Measurements from ENCODE around the gene TP63.
"Not testable (repeated sequence)": the region's sequence is repeated elsewhere in the genome, so short reads cannot be mapped to it uniquely, and the experiment has no call there.

The TP63 gene

DNA sequence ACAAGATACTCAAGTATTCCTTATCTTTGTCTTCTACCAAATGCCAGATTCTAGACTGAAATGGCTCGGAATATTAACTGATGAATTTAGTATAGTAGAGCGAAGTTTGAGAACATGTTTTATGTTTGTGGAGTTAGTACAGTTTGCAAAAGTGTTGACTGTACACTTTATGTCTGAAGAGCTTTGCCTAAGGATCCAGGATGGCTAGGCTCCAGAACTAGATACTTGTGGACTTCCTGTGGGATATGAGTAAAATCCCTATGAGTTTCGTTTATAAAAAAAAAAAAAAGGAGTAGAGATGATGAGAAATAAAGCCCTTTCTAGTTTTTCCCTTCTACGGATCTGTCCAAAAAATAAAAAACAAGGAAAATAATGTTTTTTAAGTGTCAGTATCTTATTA, 96.7 kb downstream of the TP63 start:
- DNase-seq, result no peak

DNA sequence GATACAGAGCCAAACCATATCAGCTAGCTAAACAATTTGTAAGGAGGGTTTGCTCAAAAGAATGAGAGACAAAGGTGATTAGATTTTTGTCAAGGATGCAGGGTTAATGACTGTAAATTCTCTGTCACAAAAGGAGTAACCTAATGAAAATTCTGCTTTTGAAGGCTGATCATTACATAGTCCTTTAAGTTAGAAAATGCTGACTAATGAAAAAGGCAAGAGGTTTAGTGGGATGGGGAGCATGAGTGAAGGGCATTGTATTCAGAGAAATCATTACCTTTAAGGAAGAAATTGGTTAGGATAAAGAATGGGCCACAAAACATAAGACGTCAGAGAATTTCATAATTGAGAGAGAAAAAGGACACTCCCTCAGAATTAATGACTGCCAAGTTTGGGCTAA, 97.7 kb downstream of the TP63 start:
- DNase-seq, result no peak

DNA sequence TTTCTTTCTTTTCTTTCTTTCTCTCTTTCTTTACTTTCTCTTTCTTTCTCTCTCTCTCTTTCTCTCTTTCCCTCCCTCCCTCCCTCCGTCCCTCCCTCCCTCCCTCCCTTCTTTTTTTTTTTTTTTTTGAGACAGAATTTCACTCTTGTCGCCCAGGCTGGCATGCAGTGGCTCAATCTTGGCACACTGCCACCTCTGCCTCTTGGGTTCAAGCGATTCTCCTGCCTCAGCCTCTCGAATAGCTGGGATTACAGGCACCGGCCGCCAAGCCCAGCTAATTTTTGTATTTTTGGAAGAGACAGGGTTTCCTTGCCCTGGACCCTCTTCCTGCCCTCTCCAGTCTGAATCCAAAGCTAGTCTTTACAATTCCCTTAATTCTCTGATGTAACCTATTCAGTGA, 102.9 kb downstream of the TP63 start:
- DNase-seq, result no peak

DNA sequence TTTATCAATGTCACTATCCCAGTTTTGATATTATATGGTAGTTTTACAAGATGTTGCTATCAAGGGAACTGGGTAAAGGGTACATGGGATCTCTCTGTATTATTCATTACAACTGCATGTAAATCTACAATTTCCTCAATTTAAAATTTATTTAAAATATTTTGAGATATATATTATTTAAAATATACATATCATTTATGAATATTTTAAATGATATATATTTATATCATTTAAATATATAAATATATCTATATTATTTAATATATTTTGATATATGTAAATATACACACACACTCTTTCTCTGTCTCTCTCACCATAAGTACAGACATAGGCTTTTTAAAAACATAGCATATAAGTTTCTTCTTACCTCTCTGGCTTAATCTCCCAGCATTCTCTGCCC, 104.7 kb downstream of the TP63 start:
- no peak for DNase-seq

DNA sequence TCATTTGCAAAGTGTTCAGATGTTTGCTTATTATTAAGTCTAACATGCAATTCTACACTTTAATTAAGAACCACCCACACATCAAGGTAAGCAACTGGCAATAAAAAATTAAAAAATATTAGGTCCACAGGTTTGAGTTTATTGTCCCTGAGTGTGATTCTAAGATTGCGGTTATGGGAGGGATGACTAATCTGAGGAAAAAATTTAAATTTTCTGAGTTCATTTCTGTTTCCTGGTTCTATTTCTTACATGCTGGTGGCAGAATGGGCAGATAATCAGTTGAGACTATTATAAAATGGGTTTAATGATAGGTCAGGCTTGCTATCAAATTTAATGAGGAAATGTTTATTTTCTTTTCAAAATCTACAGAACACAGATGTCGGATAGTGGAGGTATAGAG, 105.9 kb downstream of the TP63 start:
- no peak for DNase-seq

DNA sequence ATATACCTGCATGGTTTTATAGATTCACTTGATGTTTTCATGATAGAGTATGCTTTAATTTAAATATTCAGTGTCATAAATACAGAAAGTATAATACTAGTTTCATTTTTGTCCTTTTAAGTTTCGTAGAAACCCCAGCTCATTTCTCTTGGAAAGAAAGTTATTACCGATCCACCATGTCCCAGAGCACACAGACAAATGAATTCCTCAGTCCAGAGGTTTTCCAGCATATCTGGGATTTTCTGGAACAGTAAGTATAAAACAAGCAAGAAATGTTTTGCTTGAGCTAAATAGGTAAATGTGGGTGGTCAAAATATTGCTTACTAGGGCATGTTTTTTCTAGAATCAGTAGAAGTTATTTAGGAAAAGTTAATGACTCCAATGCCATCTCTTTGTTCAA, 106.4 kb downstream of the TP63 start:
- DNase-seq, result no peak

DNA sequence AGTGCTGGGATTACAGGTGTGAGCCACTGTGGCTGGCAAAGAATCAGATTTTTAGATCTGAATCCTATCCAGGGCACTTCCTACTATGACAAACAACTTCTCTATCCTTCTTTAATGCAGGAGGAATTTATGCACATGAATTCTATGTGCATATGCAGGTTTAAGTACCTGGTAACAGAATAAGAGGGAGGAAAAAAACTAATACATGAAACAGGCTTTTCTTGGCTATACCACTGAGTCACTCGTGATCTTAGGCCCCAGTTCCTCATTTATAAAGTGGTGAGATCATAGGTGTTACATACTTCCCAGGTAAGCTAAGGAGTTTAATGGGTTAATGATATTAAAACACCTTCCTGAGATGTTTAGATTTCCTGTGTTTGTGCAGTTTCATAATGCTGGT, 108.2 kb downstream of the TP63 start:
- DNase-seq, result no peak

DNA sequence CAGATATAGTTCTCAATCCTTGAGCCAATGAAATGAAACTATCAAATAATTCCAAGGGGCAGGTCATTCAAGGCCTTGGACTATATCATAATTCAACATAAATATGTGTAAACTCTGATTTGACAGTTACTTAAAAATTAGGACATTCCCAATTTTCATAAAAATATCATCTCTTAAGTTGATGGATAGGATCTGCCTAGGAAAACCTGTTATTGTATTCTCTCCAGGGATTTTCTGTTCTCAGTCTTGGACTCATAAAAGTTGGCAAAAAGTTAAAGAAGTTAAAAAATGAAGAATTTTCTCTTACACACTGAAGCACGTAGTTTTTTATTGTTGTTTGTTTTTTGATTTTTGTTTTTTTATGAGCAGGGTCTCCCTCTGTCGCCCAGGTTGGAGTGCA, 109.0 kb downstream of the TP63 start:
- no peak for DNase-seq

DNA sequence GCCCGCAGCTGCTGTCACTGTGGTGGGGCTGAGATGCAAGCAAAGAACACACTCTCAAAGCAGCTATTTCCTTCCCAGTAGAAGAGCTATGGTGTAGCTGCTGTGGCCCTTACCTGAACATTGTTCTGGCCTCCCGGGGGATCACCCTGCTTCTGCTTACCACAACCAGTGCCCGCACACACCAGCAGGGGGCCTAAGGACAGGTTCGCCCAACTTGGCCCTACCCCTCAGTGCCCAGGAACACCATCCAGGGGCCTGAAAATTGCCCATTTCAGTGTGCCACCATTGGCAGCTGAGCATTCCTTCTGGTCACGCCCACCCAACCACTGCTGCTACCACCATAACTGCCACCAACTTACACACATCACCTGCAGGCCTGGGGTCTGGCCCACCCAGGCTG, 113.0 kb downstream of the TP63 start:
- no peak for DNase-seq

DNA sequence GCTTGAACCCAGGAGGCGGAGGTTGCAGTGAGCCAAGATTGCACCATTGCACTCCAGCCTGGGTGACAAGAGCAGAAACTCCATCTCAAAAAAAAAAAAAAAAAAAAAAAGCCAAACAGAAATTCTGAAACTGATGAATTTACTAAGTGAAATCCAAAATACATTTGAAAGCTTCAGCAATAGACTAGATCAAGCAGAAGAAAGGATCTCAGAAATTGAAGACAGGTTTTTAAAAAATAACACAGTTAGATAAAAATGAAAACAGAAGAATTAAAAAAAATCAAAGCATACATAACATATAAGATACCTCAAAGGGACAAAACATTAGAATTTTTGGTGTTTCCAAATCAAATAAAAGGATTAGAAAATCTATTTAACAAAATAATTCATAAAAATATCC, 114.4 kb downstream of the TP63 start:
- DNase-seq, result no peak

DNA sequence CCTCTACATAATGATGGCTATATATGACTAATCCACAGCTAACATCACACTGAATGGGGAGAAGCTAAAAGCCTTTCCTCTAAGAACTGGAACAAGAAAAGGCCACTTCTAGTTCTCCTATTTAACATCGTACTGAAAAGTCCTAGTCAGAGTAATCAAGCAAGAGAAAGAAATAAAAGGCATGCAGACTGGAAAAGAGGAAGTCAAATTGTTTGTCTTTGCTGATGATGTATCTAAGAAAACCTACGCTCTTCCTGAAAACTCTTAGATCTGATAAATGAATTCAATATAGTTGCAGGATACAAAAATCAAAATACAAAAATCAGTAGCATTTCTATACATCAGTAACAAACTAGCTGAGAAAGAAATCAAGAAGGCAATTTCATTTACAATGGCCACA, 116.9 kb downstream of the TP63 start:
- peak in 2 of 4 experiments; percentile 33 to 39 for DNase-seq

DNA sequence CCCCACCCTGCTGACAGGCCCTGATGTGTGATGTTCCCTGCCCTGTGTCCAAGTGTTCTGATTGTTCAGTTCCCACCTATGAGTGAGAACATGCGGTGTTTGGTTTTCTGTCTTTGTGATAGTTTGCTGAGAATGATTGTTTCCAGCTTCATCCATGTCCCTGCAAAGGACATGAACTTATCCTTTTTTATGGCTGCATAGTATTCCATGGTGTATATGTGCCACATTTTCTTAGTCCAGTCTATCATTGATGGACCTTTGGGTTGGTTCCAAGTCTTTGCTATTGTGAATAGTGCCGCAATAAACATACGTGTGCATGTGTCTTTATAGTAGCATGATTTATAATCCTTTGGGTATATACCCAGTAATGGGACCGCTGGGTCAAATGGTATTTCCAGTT, 119.8 kb downstream of the TP63 start:
- DNase-seq, result not testable (repeated sequence)

DNA sequence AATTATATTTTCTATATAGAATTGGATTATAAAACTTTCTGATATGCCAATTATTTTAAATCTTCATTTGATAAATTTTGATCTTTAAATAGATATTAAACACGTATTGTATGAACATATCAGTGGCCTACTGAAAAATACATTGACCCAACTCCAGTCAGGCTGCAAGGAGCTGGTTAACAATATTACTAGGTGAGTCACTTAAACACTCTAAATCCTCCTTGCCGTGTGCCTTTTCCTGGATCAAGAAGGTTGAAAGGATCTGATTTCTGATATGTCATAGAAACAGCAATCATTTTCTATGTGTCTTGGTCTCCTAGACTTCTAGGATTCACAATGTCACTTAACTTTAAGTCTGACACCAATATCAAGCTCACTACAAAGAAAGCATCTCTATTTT, 123.2 kb downstream of the TP63 start:
- DNase-seq, result no peak

DNA sequence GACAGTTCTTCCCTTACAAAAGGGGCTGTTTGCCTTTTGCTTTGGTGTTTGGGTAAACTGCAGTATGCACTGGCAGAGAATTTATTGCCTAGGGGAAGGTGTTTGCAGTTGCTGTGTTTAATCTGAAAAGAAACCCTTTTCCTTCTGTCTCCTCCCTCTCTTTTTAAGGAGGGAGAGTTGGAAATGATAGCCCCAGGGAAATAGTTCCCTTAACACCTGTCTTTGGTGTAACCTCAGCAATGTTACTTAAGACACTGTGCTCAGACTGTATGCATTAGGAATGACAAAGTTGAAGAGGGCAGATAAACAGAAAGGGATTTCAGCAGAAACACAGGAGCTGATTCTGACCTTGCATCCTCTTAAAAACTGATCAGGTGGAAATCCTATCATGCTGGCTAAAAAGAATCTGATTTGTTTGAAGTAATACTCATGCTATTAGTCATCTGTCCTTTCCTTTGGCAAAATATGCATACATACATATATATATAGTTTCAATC, 125.4 kb downstream of the TP63 start:
- no peak for DNase-seq

DNA sequence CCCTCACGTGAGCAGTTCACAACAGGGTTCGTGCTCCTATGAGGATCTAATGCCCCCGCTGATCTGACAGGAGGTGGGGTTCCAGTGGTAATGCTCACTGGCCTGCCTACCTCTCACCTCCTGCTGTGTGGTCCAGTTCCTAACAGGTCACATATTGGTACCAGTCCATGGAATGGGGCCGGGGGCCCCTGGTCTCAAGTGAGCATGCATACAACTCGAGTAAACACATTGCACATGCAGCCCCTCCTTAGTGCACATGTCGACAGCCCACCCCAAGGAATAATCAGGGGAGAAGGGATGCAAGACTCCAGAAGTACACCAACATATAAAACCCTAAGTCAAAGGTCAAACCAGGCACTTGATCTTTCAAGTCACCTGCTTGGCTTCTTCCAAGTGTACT, 127.0 kb downstream of the TP63 start:
- DNase-seq, result no peak

DNA sequence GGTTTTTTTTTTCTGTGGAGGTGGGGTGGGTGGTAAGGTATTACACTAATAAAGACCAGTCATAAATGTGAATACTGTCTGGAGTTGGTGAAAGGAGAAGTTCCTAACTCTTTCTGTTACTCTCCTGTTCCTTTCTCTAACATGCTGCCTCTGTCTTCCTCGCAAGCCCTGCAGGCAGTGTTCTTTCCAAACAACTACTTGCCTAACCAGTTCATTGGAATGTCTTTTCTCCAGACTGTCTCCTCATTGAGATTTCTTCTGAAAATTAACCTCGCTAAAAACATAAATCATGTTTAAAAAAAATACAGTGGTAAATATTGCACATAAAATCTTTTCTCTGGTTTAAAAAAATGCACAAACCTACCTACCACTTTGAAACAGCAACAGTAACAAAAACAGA, 135.2 kb downstream of the TP63 start:
- DNase-seq, result no peak

DNA sequence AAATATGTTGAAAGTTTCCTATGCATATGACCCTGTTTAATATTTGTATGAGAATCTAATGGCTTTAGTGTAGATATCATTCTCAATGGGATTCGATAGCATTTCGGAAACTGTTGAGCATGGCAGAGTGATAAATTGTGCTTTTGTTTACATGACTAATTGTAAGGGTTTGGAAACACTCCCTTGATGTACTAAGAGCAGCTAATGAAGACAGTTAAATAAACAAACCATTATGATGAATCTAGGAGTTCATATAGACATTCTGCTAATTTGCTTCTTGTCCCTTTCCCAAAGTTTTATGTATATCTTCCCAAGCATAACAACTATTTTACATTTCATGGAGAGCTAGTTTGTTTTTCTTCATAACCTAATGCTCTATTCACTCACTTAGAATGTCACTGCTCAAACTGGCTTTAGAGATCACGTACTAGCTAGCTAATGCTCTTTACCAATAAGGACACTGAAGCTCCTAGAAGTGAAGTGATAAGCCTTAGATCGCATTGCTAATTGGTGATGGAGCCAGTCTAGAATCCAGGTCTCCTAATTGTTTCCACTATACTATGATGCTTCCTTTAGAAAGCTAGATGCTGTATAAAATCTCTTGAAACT, 140.8 kb downstream of the TP63 start:
- no peak for DNase-seq

DNA sequence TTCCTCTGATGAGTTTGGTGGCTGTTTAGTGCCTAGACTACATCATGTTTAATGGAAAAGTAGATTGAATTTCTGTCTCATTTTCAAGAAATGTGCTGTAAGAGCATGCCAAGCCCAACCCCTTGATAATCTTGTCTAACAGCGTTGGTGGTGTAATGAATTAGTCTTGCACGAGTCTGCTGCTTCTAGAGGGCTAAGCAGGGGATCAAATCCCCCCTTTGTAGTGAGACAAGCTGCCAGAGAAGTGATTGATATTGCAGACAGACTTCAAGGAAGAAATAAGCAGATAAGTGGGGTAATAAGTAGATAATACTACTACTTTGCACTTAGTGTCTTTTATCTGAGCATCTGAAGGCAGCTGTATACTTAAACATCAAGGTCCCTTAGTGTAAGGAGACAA, 141.4 kb downstream of the TP63 start:
- no peak for DNase-seq

DNA sequence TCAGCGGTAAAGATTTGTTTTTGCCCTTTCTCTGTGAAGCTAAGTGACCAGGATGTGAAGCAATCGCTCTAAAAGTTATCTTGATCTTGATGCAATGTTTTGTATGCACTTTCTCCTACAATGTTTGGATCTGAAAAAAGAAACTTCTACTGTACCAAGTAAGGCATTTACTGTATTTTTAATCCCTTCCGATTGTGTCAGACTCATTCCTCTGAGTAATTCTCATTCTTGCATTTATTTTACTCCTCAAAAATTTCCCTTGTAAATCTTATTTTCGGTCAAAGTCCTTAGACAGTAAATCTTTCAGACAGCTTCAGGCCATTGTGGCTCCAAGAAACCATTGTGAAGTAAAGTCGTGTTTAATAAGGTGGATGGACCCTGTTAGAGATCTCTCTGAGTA, 141.9 kb downstream of the TP63 start:
- no peak for DNase-seq

DNA sequence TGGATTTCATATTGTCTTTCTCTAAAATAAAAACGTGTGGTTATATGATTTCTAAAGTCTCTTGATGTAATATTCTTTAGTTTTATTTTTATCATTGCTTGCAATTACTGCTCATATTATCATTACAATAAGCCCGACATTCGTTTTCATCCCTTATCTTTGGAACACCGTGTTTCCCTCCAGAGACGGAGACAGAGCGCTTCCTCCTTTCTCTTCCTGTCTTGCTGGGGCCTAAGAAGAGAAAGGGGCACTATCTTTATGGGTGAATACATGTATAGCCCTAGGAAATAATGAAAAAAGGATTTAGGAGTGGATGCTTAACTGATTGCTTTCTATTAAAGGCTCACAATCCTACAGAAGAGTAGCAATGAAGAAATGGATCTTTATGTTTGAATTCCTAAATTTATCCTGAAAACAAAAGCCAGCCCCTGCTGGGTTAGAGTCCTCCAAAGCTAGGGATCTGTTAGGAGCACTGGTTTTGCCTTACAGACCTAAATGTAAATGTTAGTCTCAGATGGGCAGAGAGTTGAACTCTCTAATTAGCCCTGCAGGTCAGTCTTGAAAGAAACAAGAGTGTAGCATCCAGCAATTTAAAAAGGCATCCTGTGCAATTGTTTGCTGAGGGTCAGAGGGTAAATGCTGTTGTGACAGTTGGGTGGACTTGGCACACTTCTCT, 145.1 kb downstream of the TP63 start:
- DNase-seq, result peak in 1 of 4 experiments; percentile 5

DNA sequence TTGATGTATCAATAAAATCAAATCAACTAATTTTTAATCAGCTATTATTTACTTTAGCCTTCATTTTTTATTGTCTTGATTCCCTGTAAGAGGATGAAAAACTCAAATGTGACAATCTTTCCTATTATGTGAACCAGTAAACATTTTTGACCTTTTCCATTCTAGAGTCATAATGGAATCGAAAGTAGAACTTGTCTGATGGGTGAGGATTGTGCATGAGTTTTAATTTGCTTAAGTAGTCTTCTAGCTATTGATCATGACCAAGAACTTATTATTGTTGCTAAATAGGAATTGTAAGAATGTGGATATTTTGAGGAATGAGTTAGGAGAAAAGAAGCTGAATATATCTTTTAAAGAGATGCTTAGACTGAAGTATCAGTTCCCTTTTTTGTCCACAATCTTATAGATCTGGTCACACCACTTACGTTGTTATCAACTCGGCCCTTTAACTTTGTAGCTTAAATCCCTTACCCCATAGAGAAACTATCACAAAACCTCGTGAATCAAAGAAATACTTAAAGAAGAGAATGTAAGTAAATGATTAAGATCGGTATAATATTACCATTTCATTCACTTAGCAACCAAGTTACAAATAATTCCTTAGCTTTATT, 147.3 kb downstream of the TP63 start:
- DNase-seq, result peak in 1 of 4 experiments; percentile 11

DNA sequence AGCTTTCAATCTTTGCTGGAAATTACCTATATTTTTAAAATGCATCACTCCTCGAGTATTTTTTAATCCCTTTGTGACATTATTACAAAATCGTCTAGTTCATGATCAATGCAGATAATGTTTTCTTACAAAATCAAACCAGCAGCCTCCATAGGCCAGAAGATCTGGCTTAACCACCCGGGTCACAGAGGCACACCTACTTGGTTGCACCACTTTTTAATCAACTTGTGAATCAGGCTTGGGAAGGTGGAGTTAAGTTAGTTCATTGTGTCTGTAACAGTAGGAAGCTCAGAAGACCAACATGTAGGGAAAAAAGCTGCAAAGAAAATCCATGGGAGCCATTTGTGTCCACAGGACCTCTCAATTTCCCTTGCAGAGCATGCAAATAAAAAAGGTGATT, 148.0 kb downstream of the TP63 start:
- DNase-seq, result no peak

DNA sequence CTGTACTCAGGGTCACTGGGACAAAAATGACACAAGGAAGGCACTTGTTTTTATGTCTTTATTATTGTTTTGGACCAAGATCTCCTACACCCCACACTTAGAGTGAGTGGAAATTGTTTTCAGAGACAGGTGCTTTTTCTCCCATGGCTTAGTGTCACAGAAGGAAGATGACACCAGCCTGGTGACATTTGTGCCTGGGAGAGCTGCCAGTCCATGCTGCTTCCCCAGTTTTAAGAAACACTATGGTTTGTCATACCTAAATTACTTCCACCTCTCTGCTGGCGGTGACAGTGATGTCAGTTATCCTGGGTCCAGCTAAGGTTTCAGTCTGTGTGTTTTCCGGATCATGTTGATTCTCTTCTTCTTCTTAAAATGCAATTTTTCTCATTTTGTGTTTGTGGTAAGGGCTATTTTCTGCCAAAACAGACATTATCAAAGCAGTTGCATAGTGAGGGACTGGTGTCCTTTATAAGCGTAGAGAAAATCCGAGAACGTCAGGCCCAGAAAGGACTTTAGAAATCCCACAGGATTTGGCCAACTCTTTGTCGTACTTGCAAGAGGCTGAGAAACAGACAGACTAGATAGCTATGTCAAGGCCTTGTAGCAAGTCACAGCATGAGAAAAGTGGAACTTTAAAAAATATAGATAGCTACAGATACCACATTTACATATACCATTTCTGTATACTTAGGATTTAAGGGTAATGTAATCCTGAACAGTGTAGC, 149.5 kb downstream of the TP63 start:
- no peak for DNase-seq

DNA sequence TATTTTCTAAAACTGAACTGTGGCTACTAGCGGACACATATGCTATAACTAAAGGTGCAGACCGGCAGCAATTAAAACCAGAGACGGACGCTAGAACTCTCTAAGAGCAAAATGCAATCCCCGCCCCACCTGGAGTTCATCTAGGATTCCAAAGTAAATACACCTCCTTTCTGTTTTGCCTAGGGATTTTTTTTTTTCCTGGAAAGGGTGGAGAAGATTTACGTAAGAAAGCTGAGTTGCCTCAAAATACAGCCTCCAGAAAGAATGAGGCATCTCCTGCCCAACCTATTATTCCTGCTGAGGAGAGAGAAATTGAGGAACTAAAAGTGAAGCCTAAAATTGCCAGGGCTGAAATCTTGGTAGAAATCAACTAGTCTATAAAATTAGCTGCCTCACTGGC, 150.2 kb downstream of the TP63 start:
- no peak for DNase-seq

Measured in suppressor macrophage (primary cell).